GM19238 (cell line): ENCODE data around the gene LRRD1.
"Not testable (repeated sequence)": the region's sequence is repeated elsewhere in the genome, so short reads cannot be mapped to it uniquely, and the experiment has no call there.

Experiments
- DNase-seq: peaks from one replicate; pipeline ENCODE4 v3.0.0; 2011; ENCODE audit warnings: low spot score; ENCODE audit not compliant: insufficient read length

LRRD1 gene

DNA sequence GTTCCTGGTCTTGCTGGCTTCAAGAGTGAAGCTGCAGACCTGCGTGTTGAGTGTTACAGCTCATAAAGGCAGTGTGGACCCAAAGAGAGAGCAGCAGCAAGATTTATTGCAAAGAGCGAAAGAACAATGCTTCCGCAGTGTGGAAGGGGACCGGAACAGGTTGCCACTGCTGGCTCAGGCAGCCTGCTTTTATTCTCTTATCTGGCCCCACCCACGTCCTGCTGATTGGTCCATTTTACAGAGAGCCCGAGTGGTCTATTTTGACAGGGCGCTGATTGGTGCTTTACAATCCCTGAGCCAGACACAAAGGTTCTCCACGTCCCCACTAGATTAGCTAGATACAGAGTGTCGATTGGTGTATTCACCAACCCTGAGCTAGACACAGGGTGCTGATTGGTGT is 36.2 kb downstream of the LRRD1 start:
- DNase-seq = not testable (repeated sequence)

DNA sequence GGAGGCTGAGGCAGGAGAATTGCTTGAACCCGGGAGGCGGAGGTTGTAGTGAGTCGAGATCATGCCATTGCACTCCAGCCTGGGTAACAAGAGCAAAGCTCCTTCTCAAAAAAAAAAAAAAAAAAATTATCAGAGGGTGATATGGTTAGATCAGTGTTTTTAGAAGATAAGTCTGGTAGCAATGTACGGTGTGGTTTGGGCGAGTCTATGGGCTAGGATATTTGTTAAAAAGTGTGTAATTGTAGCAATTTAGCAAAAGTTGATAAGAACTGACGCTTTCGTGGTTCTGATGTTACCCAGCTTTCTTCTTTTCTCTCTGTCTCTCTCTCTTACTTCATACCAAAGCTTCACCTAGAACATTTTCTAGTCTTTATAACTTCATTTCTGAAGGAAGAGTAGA is 37.8 kb downstream of the LRRD1 start:
- no peak for DNase-seq

DNA sequence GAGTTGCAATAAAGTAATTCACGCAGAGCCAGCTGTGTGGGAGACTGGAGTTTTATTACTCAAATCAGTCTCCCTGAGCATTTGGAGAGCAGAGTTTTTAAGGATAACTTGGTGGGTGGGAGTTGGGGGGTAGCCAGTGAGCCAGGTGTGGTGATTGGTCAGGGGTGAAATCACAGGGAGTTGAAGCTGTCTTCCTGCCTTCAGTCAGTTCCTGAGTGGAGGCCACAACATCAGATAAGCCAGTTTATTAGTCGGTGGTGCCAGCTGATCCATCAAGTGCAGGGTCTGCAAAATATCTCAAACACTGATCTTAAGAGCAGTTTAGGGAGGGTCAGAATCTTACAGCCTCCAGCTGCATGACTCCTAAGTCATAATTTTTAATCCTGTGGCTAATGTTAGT is 41.4 kb downstream of the LRRD1 start:
- no peak for DNase-seq

DNA sequence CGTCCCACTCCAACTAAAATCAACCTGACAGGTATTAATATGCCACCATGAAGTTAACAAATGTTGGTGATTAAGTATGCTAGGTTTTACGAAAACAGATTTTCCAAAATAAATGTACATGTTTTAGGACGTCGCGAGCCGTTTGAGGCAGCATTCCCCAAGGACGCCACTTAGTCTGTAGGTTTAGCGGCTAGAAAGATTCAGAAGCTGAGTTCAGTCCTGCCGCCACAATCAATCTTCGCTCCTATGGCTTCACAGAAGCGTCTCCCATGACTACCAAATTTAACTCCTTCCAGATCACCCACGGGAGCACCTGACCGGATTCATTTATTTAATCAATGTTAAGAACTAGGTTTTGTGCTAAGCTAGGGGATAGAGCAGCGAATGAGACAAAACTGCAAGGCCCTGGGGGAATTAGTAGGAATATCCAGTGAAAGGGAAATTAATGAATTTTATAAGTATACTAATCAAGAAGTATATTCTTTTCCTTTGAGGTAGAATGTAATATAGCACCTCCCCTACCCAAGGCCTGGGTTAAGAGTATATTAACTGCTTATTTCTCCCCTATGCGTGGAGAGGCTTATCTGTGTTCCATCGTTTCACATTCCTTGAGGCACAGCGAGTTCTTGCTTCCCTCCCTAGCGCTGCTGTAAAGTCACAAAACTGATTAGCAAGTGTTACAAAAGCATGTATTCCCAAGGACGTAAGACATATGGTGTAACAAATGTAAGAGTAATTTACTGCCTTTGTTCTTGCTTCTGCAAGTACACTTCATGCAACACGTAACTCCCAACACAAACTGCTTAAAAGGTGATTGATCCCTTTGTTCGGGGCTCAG is 43.7 kb downstream of the LRRD1 start:
- DNase-seq = no peak

DNA sequence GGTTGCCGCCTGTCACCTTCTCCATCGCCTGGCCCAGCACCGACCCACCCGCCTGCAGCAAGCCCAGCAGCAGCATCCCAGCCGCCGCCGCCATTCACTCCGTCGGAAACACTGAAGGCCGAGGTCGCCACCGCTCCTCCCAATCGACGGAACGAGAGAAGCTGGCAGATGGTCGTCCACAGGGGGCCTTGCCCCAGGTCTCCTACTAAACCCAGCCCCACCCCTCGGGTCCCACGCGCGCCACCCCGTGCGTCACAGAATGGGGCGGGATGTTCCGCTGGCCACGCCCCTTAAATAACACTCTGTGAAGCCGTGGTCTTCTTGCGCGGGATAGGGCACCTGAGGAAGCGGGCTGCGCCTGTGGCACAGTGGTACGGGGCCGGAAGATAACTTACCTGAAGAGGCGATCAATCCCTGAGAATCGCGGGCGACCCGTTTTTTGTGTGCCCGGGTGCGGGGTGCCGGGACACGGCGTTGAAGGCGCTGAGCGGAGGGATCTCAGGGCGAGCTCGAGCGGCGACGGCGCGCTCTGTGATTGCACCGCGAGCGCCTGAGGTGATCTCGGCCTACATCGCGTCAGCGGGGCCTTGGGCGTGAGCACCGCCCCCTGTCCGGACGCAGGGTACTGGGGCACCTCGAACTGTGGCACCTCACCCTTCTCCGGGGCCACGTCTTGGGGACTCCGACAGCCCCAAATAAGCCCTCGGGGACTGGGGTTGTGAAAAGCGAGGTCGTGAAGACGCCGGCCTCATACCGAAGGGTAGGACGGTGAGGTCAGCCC is 44.5 kb downstream of the LRRD1 start, which contains the start of gene CYP51A1:
Gene CYP51A1, minus strand, starts transcription at position 207 of the 781 bp plus-strand sequence. Its CDS starts 113 bp downstream, at position 94.
- DNase-seq = peak; percentile 87

DNA sequence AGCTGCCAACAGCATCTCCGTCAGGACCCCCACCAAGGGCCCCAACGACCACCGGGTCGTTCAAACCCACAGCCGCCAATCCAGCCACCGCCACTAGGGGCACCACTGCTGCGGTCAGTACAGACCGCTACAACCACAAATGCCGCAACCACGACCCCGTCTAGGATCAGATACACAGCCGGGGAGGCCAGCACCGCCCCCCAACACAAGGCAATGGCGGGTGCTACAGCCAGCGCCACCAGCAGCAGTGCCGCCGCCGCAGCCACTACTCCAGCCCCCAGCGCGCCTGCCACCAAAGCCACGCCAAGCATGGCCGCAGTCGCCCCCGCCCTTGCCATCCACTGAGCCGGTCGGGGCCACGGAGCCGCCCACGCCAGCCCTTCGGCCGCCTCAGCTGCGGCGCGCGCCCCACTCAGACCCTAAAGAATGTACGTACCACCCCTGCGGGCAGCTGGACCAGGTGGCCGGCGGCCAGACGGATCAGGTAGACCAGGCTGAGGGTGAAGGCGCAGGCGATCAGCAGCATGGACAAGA is 45.1 kb downstream of the LRRD1 start:
- DNase-seq = no peak

DNA sequence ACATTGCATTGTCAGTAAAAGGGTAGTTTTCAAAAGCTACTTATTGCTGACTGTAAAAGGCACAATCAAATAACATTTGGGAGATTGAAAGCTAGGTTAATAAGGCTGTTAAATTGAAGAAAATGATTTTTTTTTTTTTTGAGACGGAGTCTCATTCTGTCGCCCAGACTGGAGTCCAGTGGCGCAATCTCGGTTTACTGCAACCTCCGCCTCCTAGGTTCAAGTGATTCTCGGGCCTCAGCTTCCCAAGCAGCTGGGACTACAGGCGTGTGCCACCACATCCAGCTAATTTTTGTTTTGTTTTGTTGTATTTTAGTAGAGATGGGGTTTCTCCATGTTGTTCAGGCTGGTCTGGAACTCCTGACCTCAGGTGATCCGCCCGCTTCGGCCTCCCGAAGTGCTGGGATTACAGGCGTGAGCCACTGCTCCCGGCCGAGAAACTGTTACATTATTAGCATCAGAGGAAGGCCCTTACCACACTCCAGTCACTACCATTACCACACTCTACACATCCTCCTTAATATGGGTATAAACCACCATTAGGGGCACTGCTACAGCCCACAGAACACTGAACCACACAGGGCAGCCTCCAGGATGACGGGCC is 45.7 kb downstream of the LRRD1 start:
- DNase-seq = no peak

DNA sequence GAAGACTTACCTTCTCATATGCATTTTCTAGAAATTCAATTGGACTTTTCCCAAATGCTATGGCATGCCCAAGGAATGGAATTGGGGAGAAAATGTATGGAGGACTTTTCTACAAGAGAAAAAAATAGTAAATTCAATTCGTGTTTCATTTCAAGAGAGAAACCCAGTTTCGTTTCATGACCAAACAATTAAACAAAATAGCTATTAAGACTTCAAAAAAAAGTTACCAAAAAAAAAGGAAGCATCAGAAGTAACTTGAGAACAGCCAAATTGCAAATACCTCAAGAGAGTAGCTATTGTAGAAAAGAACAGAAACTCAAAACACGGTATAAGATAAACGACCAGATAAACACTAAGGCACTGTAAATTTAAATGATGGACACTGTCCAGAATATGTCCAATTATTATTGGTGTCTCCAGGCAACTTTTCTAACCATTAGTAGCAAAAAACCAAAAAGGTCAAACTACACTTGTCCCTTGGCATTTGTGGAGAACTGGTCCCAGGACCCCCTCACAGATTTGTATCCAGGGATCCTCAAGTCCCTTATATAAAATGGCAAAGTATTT is 47.1 kb downstream of the LRRD1 start:
- no peak for DNase-seq

DNA sequence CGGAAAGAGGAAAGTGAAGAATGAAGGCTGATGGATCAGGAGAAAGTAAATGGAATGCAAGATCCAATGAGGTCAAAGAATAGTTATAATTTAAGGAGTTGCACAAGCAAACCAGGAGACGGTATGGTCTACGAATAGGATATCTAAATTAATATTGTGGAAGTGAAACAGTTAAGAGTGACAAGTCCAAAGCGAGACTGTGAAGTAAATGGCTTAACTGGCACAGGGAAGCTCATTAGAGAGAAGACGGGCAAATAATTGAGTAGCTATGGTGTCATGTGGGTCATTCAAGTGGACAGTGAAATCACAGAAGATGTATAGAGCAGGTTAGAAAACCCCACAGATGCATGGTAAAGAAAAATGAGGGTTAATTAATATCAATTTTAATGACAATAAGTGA is 47.8 kb downstream of the LRRD1 start:
- DNase-seq = no peak

DNA sequence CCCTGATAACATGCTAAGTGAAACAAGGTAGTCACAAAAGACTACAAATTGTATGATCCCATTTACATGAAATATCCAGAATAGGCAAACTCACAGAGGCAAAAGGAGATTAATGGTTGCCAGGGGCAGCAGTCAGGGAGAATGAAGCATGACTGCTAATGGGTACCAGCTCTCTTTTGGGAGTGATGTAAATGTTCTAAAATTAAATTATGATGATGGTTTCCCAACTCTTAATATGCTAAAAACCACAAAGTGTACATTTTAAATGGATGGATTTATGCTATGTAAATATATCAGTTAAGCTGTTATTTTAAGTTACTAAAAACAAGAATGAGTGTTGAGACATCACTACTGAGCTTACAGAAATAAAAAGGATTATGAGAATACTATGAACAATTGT is 57.3 kb downstream of the LRRD1 start:
- DNase-seq = no peak

DNA sequence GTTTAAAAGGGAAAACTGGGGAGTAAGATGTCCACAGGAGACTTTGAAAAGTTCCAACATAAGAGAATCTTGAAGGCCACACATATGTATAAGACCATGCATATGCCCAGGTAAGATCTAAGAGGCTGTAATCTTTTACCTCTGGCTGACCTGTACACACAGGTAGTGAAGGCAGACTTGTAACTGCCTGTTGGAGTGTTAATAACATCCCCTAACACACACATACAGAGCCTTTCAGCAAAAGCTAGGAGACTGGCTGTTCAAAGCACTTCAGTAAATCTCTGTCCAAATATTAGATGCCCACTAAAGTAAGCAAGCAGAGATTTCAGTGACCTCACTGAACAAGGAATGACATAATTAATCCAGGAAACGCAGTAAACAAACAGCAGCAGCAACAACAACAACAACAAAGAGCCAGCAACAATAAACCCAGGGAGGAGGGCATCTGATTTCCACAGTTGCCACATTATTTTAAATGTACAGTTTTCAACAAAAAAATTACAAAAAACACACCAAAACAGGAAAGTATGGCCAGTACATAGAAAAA is 59.7 kb downstream of the LRRD1 start:
- no peak for DNase-seq

DNA sequence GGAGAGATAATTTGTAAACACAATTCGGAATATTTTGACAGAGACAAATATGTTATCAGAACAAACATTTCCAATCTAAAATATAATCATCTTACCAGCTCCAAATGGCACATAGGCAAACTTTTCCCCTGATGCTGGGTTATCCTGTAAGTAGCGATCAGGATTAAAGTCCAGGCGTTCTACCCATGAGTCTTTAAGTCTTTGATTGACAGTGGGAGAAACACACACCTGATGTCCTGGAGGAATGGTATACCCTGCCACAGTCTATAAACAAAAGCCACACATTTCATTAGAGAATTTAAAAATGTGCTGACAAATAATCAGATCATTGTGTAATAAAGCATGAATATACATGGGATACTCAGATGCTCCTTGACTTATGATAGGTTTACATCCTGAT is 62.0 kb downstream of the LRRD1 start:
- DNase-seq = no peak

DNA sequence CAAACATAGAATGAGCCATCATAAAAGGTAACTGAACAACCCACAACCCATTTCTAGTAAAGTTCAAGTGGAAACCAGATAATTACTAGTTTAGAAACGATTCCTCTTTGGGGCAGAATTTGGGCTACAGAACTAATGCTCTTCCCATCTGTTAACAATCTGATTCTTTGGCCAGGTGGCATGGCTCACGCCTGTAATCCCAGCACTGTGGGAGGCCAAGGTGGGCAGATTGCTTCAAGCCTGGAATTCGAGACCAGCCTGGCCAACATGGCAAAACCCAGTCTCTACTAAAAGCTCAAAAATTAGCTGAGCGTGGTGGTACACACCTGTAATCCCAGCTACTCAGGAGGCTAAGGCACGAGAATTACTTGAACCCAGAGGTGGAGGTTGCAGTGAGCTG is 63.1 kb downstream of the LRRD1 start:
- no peak for DNase-seq

DNA sequence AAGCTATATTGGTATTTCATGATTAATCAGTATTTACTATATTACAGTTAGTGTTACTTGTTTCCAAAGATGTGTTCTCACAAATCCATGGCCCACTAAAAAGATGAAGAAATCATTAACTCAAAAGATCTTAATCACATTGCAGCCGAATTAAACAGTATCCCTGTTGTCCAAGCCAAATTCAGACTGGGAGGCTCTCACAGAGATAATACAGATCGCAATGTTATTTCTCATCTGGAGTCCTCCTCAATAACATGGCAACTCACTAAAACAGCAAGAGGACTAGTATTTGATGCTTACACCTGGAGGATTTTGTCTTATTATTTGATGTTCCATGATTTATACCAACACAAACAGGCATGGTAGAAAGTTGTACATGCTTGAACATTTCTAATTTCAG is 68.1 kb downstream of the LRRD1 start:
- no peak for DNase-seq

DNA sequence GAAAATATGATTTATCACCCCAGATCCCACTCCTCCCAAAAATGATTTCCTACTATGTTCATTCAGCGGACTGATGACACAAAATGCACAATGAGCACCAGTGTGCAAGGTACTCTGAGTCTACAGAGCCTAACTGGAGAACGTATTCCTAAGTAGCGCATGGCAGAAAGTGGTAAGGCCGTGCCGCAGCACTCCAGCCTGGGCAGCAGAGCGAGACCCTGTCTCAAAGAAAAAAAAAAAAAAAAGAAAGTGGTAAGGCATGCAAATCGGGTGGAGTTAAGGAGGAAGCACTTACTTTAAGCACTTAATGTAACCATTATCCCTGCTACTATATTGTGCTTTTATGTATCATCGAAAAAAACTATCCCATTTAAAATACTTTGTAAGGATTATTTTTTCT is 70.1 kb downstream of the LRRD1 start:
- no peak for DNase-seq

DNA sequence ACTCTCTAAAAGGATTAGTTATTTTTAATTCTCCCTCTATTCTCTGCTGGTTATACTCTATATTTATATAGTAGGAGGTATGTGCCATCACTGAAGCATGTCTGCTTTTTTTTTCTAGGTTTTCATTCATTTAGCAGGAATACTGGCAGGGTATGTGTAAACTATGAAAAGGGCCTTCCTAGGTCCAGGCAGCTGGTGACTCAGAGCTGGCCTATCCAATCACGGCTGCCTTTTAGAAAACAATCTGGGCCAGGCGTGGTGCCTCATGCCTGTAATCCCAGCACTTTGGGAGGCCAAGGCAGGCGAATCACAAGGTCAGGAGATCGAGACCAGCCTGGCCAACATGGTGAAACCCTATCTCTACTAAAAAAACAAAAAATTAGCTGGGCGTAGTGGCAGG is 76.1 kb downstream of the LRRD1 start:
- DNase-seq = not testable (repeated sequence)

DNA sequence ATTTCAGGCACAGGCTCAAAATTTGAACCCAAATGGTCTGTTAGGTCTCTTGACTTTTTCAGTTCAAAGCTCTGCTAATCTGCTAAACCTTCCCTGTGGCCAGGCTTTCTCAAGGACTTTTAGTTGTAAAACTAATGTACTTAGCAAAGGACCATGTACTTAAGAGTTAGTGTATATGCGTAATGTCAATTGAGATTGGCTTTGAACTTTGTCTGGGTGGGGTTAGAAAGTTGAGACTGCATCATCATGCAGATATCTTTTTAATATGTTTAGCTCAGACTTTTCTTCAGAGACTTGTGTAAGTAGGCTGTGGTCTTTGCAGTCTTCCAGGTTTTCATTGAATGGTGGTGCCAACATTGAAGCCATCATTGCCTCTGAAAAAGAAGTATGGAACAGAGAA is 78.4 kb downstream of the LRRD1 start:
- DNase-seq = no peak

DNA sequence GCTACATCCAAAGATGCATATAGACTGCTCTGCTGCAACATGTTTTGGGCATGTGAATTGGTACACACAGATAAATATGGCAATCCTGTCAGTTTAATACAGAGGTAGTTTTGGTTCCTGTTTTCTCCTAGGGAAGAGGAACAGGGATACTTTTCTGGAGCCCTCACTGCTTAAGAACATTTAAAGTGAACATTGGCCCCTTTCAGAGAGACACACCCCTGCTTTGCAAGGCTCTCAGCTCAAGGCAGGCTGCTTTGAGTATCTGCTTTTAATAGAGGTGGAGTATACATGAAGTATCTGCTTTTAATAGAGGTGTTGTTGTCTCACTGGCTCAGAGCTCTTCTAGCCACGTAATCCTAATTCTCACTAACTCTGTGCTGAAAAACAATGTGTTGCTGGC is 83.6 kb downstream of the LRRD1 start:
- no peak for DNase-seq
